Nephron (organoid): ENCODE data around the gene C19orf47.
"Not testable (repeated sequence)": the region's sequence is repeated elsewhere in the genome, so short reads cannot be mapped to it uniquely, and the experiment has no call there.

Experiments used
- H3K27ac Mint-ChIP-seq, 3 experiments: 2 replicates each; pipeline ENCODE4 v1.8.0; 2020; ENCODE audit warnings: mixed read lengths in 3 of 3, mild to moderate bottlenecking in 2 of 3, moderate library complexity in 1 of 3
- H3K27me3 Mint-ChIP-seq: 2 replicates; pipeline ENCODE4 v1.8.0; 2021; ENCODE audit warnings: low read depth, mild to moderate bottlenecking, moderate library complexity, mixed read lengths
- H3K36me3 Mint-ChIP-seq: 2 replicates; pipeline ENCODE4 v1.8.0; 2020; ENCODE audit warnings: low read depth, mixed read lengths
- H3K4me1 Mint-ChIP-seq: 2 replicates; pipeline ENCODE4 v1.8.0; 2020; ENCODE audit warnings: mixed read lengths
- H3K4me3 Mint-ChIP-seq, 3 experiments: 2 replicates each; pipeline ENCODE4 v1.8.0; 2020; ENCODE audit warnings: mild to moderate bottlenecking in 3 of 3, mixed read lengths in 3 of 3, moderate library complexity in 2 of 3
- H3K9me3 Mint-ChIP-seq: 2 replicates; pipeline ENCODE4 v1.8.0; 2020; ENCODE audit warnings: mixed read lengths
- TF ChIP-seq, protein P1 (sequence below), 3 experiments: fragments of 200-600 bp; sonication (generic); IDR thresholded peaks; one replicate each; pipeline ENCODE4 v1.5.0; 2021; ENCODE audit warnings: antibody characterized with exemption in 3 of 3; ENCODE audit not compliant: unreplicated experiment in 3 of 3

Gene C19orf47

DNA sequence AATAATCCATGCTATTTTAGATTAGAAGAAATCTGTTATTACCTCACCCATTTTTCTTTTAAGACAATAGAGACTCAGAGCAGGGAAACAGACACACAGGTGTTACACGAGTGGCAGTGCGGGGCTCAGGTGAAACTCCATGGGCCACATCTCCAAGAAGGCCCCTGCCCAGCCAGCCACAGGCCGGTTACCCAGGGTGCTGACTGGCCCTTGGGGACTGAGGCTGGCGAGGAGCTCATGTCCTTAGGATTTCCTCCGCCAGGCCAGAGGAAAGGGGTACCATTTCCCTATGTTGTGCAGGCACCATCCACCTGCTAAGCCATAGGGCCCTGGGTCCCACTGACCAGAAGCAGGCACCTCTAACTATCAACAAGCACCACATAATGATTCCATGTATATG is 10.6 kb downstream of the C19orf47 start:
- Mint-ChIP-seq H3K27ac (no peak overlapping the region), H3K4me1 (peaks cover 22% of the 10 kb centered on the region), H3K27me3 (no peaks in the 10 kb centered on the region), H3K9me3 (no peaks in the 10 kb centered on the region), H3K4me3 (no peak overlapping the region), H3K36me3 (peaks cover 36% of the 10 kb centered on the region)
- TF ChIP-seq, protein P1, sequence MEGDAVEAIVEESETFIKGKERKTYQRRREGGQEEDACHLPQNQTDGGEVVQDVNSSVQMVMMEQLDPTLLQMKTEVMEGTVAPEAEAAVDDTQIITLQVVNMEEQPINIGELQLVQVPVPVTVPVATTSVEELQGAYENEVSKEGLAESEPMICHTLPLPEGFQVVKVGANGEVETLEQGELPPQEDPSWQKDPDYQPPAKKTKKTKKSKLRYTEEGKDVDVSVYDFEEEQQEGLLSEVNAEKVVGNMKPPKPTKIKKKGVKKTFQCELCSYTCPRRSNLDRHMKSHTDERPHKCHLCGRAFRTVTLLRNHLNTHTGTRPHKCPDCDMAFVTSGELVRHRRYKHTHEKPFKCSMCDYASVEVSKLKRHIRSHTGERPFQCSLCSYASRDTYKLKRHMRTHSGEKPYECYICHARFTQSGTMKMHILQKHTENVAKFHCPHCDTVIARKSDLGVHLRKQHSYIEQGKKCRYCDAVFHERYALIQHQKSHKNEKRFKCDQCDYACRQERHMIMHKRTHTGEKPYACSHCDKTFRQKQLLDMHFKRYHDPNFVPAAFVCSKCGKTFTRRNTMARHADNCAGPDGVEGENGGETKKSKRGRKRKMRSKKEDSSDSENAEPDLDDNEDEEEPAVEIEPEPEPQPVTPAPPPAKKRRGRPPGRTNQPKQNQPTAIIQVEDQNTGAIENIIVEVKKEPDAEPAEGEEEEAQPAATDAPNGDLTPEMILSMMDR (IDR thresholded peaks at IDR 0.05; ENCODE audit: unreplicated experiment in 3 of 3): no peak

GRCh38 chr19:40337107-40337506 is 11.1 kb downstream of the C19orf47 start:
- H3K4me1 Mint-ChIP-seq: peaks cover 18% of the 10 kb centered on the region
- H3K36me3 Mint-ChIP-seq: peaks cover 38% of the 10 kb centered on the region

GRCh38 chr19:40336601-40336900 is 11.6 kb downstream of the C19orf47 start:
- H3K4me3 Mint-ChIP-seq: no peak overlapping the region
- H3K9me3 Mint-ChIP-seq: no peaks in the 10 kb centered on the region
- H3K4me1 Mint-ChIP-seq: peaks cover 12% of the 10 kb centered on the region
- peaks cover 41% of the 10 kb centered on the region for H3K36me3 Mint-ChIP-seq
- TF ChIP-seq, protein P1 (IDR thresholded peaks at IDR 0.05; ENCODE audit: unreplicated experiment in 3 of 3): no peak
- H3K27ac Mint-ChIP-seq: no peak overlapping the region
- no peaks in the 10 kb centered on the region for H3K27me3 Mint-ChIP-seq

More at GRCh38 chr19:40337107-40337506, 11.1 kb downstream of the C19orf47 start:
- Mint-ChIP-seq H3K27ac (no peak overlapping the region), H3K9me3 (no peaks in the 10 kb centered on the region), H3K4me3 (no peak overlapping the region), H3K27me3 (no peaks in the 10 kb centered on the region)
- TF ChIP-seq, protein P1 (IDR thresholded peaks at IDR 0.05; ENCODE audit: unreplicated experiment in 3 of 3): no peak

DNA sequence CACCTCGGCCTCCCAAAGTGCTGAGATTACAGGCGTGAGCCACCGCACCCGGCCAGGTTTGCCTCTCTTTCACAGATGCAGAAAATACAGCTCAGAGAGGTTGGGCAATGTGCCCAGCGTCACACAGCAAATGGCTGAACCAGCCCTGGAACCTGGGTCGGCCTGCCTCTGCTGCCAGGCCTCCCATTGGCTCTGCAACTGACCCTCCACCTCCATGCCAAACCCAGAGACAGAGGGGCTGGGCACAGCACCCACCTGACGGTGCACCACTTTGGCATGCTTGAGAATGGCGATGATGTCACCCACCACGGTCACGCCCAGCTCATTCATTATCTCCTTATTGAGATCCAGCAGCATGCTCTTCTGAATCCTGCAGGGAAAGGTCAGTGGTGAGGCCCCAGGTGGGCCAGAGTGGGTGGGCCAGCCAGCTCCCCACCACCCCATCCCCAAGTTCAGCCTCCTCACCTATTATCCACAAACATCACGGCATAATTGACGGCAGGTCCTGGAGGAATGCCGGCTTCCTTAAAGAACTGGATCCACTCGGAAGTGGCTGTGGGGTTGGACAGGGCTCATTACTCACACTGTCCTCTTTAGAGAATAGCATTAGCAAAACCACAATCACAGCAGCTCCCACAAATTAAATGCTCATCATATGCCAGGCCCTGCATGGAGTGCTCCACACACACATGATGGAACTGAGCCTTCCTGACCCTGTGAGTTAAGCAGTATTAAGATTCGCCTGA is 12.2 kb downstream of the C19orf47 start:
- H3K36me3 Mint-ChIP-seq: peaks cover 46% of the 10 kb centered on the region

GRCh38 chr19:40335101-40335500 is 13.1 kb downstream of the C19orf47 start:
- Mint-ChIP-seq H3K27ac (no peak overlapping the region), H3K36me3 (peaks cover 49% of the 10 kb centered on the region), H3K27me3 (no peaks in the 10 kb centered on the region), H3K9me3 (no peaks in the 10 kb centered on the region), H3K4me1 (peaks cover 9% of the 10 kb centered on the region), H3K4me3 (no peak overlapping the region)
- TF ChIP-seq, protein P1 (IDR thresholded peaks at IDR 0.05; ENCODE audit: unreplicated experiment in 3 of 3): no peak

More for the DNA sequence above, 12.2 kb downstream of the C19orf47 start:
- H3K9me3 Mint-ChIP-seq: no peaks in the 10 kb centered on the region
- no peak overlapping the region for H3K4me3 Mint-ChIP-seq
- TF ChIP-seq, protein P1 (IDR thresholded peaks at IDR 0.05; ENCODE audit: unreplicated experiment in 3 of 3): no peak
- peaks cover 9% of the 10 kb centered on the region for H3K4me1 Mint-ChIP-seq
- no peak overlapping the region for H3K27ac Mint-ChIP-seq
- no peaks in the 10 kb centered on the region for H3K27me3 Mint-ChIP-seq

- not testable (repeated sequence) for H3K9me3 Mint-ChIP-seq, H3K27me3 Mint-ChIP-seq, H3K27ac Mint-ChIP-seq, H3K4me1 Mint-ChIP-seq, H3K4me3 Mint-ChIP-seq
- peaks cover 49% of the 10 kb centered on the region for H3K36me3 Mint-ChIP-seq
These were observed 15.1 kb downstream of the C19orf47 start for GRCh38 chr19:40333083-40333482.
